NT2/D1 (cell line): ENCODE data around the gene CCDC88A.

Experiments used
- DNase-seq: peaks from one replicate; pipeline ENCODE4 v3.0.0-alpha.2; 2011; ENCODE audit warnings: low read depth, low spot score
- H3K27me3 ChIP-seq: 2 replicates; pipeline ENCODE4 v1.6.0; 2011; ENCODE audit warnings: mild to moderate bottlenecking; ENCODE audit not compliant: insufficient read length, insufficient read depth
- H3K36me3 ChIP-seq: 2 replicates; pipeline ENCODE4 v1.6.1; 2011; ENCODE audit warnings: mild to moderate bottlenecking, low read length, mixed read lengths; ENCODE audit not compliant: insufficient read depth, insufficient read length
- H3K4me1 ChIP-seq: 2 replicates; pipeline ENCODE4 v1.5.1; 2011; ENCODE audit not compliant: insufficient read depth, insufficient read length
- H3K4me3 ChIP-seq: 2 replicates; pipeline ENCODE4 v1.5.1; 2011; ENCODE audit warnings: low read depth; ENCODE audit not compliant: insufficient read length
- H3K9ac ChIP-seq: 2 replicates; pipeline ENCODE4 v1.6.0; 2011; ENCODE audit warnings: low read depth; ENCODE audit not compliant: insufficient read length
- H3K9me3 ChIP-seq: 2 replicates; pipeline ENCODE4 v1.5.1; 2011; ENCODE audit warnings: mild to moderate bottlenecking, low read length; ENCODE audit not compliant: insufficient read depth
- SUZ12 ChIP-seq: IDR thresholded peaks from 2 replicates; pipeline ENCODE4 v1.6.1; 2011; ENCODE audit not compliant: insufficient read length, insufficient read depth; ENCODE audit errors: extremely low read depth
- YY1 ChIP-seq: IDR thresholded peaks from 2 replicates; pipeline ENCODE4 v1.6.1; 2011; ENCODE audit not compliant: insufficient read length, insufficient read depth
- ZNF274 ChIP-seq: IDR thresholded peaks from 2 replicates; pipeline ENCODE4 v1.6.1; 2011; ENCODE audit warnings: mild to moderate bottlenecking, low read depth, low read length

The CCDC88A gene

DNA sequence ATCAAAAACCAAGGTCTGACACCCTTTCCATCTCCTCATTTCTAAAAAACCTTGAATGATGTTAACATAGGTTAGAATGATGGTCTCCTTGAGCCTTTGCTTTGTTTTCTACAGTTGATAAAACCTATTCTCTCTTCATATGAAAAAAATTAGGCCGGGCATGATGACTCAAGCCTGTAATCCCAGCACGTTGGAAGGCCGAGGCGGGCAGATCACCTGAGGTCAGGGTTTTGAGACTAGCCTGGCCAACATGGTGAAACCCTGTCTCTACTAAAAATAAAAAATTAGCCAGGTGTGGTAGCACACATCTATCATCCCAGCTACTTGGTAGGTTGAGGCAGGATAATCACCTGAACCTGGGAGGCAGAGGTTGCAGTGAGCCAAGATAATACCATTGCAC, 49.4 kb downstream of the CCDC88A start:
- TF ChIP-seq YY1, result no peak
- TF ChIP-seq SUZ12, result no peak
- TF ChIP-seq ZNF274, result no peak
- H3K4me3 ChIP-seq, result no peak overlapping the region
- DNase-seq, result no peak
- H3K36me3 ChIP-seq, result peaks cover 4% of the 10 kb centered on the region
- no peaks in the 10 kb centered on the region for H3K27me3 ChIP-seq
- H3K4me1 ChIP-seq, result no peaks in the 10 kb centered on the region
- H3K9me3 ChIP-seq, result no peaks in the 10 kb centered on the region
- H3K9ac ChIP-seq, result no peak overlapping the region

DNA sequence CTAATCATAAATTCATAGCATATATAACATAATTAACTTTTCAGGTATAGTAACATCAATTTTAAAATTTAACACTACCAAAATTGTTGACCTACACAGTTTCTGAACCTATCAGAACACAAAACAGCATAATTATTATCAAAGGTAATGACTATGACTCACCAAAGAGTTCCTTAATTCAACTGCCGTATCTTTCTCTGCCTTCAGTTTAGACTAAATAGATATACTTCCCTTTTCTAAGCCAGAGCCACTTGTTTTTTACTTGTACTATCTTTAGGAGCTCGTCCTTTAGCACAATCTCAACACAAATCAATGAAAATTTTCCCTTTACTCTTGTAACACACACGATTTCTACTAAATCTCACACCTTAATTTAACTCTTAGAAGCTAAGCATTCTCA, 54.4 kb downstream of the CCDC88A start:
- no peak overlapping the region for H3K4me3 ChIP-seq
- no peaks in the 10 kb centered on the region for H3K4me1 ChIP-seq
- H3K36me3 ChIP-seq, result peaks cover 5% of the 10 kb centered on the region
- no peaks in the 10 kb centered on the region for H3K9me3 ChIP-seq
- no peak for TF ChIP-seq SUZ12
- no peak for TF ChIP-seq YY1
- TF ChIP-seq ZNF274, result no peak
- no peaks in the 10 kb centered on the region for H3K27me3 ChIP-seq
- no peak for DNase-seq
- H3K9ac ChIP-seq, result no peak overlapping the region

DNA sequence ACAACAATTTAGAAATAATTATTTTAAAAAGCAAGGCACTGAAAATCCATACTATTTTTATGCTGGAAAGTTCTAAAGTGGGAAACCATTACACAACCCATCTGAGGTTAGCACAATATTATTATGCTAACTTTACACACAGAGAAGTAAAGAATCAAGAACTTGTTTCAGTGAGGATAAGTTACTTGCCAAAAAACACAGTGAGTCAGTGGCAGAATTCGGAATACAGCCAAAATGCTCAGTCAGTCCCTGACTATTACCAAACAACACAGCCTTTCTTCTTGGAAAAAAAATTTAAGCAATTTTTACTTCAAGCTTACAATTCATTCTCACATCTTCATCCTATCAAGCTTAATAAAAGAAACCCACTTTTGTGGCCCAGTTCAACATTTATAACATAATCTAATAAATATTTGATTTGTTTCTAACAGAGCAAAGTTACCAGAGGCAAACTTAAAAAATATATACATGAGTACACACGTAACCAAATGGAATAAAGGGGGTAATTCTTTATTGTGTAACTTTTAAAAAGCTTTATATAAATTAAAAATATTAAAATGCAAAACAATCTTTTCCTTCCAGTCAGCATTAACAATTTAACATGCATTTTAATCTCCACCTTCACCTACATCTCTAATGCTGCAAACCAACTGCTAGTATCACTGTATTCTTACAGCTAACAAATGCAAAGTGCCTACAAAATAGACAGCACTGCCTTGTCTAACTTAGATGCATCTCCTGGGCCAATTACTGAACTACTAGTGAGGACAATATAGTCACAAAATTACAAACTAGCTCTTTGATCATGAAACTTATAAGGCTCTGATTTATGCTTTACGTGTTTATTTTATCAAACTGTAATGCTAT, 55.2 kb downstream of the CCDC88A start:
- no peak overlapping the region for H3K4me3 ChIP-seq
- no peak overlapping the region for H3K9ac ChIP-seq
- H3K4me1 ChIP-seq, result no peaks in the 10 kb centered on the region
- H3K36me3 ChIP-seq, result peaks cover 5% of the 10 kb centered on the region
- H3K9me3 ChIP-seq, result no peaks in the 10 kb centered on the region
- no peaks in the 10 kb centered on the region for H3K27me3 ChIP-seq
- no peak for DNase-seq
- no peak for TF ChIP-seq ZNF274
- no peak for TF ChIP-seq SUZ12
- TF ChIP-seq YY1, result no peak

DNA sequence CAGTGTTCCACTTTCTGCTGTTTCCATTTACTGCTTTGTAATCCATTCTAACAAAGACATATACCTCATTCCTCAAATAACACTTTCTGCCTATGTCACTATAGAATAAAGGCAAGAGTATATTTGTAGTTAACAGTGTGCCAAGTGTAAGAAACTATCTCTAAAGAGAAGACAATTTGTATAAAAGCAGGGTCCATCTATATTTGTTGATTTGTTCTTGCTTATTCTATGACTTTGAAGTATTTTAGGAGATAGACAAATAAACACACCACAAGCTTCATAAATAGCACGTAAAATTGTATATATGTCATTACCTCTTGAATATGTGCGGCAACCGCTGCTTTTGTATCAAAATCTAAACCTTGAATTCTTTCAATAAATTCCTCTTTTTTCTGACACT, 56.0 kb downstream of the CCDC88A start:
- Histone ChIP-seq H3K9me3 (no peaks in the 10 kb centered on the region), H3K9ac (no peak overlapping the region), H3K36me3 (peaks cover 5% of the 10 kb centered on the region), H3K4me3 (no peak overlapping the region), H3K4me1 (no peaks in the 10 kb centered on the region), H3K27me3 (no peaks in the 10 kb centered on the region)
- TF ChIP-seq ZNF274 (no peak), YY1 (no peak), SUZ12 (no peak)
- DNase-seq, result no peak

DNA sequence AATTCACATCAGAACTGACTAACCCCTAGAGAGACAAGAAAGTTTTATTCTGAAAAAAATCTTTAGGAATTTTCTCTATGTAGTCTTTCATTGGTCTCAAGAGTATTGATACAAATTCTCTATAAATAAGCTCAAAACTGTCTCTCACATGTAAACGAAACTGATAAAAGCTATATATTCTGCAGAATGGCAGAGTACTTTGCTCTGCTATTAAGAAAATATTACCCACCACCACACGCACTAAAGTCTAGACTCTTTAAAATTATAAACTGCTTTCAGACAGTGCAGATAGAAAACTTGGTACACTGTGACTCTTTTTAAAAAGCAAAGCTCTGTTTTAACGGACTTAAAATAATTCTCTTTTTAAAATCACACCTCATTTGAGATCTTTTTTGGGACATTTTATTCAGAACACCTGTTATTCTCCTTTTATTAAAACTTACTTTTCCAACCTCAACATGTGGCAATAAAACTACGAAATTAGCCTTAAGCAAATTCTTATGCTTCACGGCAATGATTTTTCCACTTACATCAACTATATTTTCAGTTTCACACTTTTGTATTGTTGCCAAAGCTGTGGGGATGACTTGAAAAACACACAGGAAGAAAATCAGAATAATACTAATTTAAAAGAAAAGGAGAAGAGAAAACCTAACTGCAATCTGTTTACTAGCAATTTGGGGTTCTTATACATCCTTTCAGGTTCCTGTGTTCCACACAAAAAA, 58.0 kb downstream of the CCDC88A start:
- no peak overlapping the region for H3K9ac ChIP-seq
- no peaks in the 10 kb centered on the region for H3K27me3 ChIP-seq
- DNase-seq, result no peak
- no peak overlapping the region for H3K4me3 ChIP-seq
- no peaks in the 10 kb centered on the region for H3K4me1 ChIP-seq
- no peaks in the 10 kb centered on the region for H3K9me3 ChIP-seq
- TF ChIP-seq SUZ12 (no peak), YY1 (no peak), ZNF274 (no peak)
- H3K36me3 ChIP-seq, result peaks cover 5% of the 10 kb centered on the region

DNA sequence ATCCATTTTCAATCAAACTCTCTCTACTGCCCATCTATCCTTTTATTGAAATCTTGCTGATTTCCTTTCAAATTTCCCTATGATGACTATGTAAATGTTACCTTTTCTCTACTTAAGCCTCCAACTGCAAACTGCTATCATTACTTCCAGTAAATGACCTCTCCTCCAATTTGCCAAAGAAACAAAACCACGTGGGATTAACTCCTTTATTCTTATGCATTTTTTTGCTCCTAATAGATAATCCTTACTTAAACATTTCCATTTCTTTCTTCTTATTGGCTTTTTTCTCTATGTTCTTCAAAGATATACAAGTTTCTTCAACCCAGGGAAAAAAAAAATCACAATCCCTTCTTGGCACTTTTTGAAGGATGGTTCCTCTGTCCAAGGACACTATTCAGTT, 61.2 kb downstream of the CCDC88A start:
- TF ChIP-seq SUZ12, result no peak
- DNase-seq, result no peak
- Histone ChIP-seq H3K36me3 (peaks cover 18% of the 10 kb centered on the region), H3K4me3 (no peak overlapping the region), H3K4me1 (no peaks in the 10 kb centered on the region), H3K27me3 (no peaks in the 10 kb centered on the region), H3K9me3 (no peaks in the 10 kb centered on the region), H3K9ac (no peak overlapping the region)

DNA sequence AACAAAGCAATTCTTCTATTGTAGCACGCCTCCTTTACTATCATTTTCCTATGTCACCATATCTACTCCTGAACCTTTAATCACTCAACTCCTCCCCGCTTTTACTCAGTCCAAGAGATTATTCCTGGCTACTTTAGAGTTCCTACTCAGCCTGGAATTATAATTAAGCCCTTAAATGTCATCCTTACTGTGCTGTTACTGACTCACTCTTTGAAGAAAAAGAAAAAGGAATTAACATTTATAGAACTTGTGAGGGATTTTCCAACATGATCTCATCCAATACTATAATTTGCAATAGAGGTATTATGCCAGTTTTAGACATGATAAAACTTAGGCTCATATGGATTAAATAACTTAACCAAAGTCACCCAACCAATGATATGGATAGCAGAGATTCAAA, 61.7 kb downstream of the CCDC88A start:
- Histone ChIP-seq H3K4me1 (no peaks in the 10 kb centered on the region), H3K9ac (no peak overlapping the region), H3K36me3 (peaks cover 17% of the 10 kb centered on the region), H3K4me3 (no peak overlapping the region), H3K27me3 (no peaks in the 10 kb centered on the region), H3K9me3 (no peaks in the 10 kb centered on the region)
- no peak for DNase-seq
- TF ChIP-seq ZNF274 (no peak), YY1 (no peak), SUZ12 (no peak)
